HCT116 (cell line): ENCODE measurements around the gene MCF2L2. TPM values are rescaled to one million over a fixed set of nuclear protein-coding genes. Genes with fewer than 3 reads are reported as not detected.

Experiments used
- ATAC-seq: fragments of 200-7000 bp; cut with Tn5 transposase; 2 replicates; pipeline ENCODE4 v1.9.1; 2020; ENCODE audit warnings: mild to moderate bottlenecking, moderate library complexity
- BruUV-seq: library from RNA; stranded (reverse); fragments of 400-500 nt; replicated peaks from 2 replicates; lab custom pipeline; 2021; lab: Mats Ljungman, UMichigan
- CTCF ChIA-PET: fragments of 300-600 bp; sonication (Branson Sonifier 250); formaldehyde crosslinking; loops from one replicate; lab custom pipeline; 2021; ENCODE audit warnings: antibody characterized with exemption; lab: Charles Lee
- POLR2A ChIA-PET: fragments of 300-600, 350-600 bp; sonication (Branson Sonifier 250); formaldehyde crosslinking; loops from one replicate; lab custom pipeline; 2021; ENCODE audit warnings: antibody characterized with exemption; lab: Charles Lee
- RAD21 ChIA-PET, 2 experiments: fragments of 300-600 bp; sonication (Branson Sonifier 250); formaldehyde crosslinking; loops; one replicate each; lab custom pipeline; 2023; ENCODE audit warnings: low total read pairs in 2 of 2; ENCODE audit not compliant: uncharacterized antibody in 2 of 2, unreplicated experiment in 2 of 2, low non-redundant PET in 1 of 2; lab: Charles Lee
- DNase-seq: peaks from one replicate; pipeline ENCODE4 v3.0.0-alpha.2; 2010; ENCODE audit warnings: low read depth, low spot score
- H2AFZ ChIP-seq: fragments of 200-600 bp; shearing (Covaris generic), sonication (generic); 2 replicates; pipeline ENCODE4 v1.6.1; 2017; ENCODE audit warnings: low read depth, mixed run types, mixed read lengths, antibody characterized with exemption, low read length; ENCODE audit not compliant: poor library complexity, severe bottlenecking
- H3K27ac ChIP-seq: 2 replicates; pipeline ENCODE4 v1.5.1; 2012; ENCODE audit warnings: low read depth, low read length
- H3K27me3 ChIP-seq: fragments of 200-600 bp; sonication (generic); 2 replicates; pipeline ENCODE4 v1.6.1; 2016; ENCODE audit warnings: mixed run types, low read length, mixed read lengths; ENCODE audit not compliant: insufficient read depth
- H3K36me3 ChIP-seq, 2 experiments: fragments of 200-500 bp in 1 of 2; fragments of 200-600 bp in 1 of 2; sonication (Bioruptor generic) in 1 of 2; sonication (generic) in 1 of 2; 2 replicates each; pipeline versions ENCODE4 v1.5.1 to v1.6.1; 2014 to 2016; ENCODE audit warnings: low read length in 2 of 2, inconsistent platforms in 1 of 2, mixed read lengths in 1 of 2, mixed run types in 1 of 2; ENCODE audit not compliant: insufficient read depth in 2 of 2, control insufficient read depth in 1 of 2
- H3K4me1 ChIP-seq, 2 experiments: fragments of 200-600 bp in 1 of 2; sonication (generic) in 1 of 2; 2 replicates each; pipeline versions ENCODE4 v1.5.1 to v1.6.1; 2012 to 2017; ENCODE audit warnings: low read length in 2 of 2, inconsistent platforms in 1 of 2, mild to moderate bottlenecking in 1 of 2, mixed read lengths in 1 of 2, mixed run types in 1 of 2, moderate library complexity in 1 of 2; ENCODE audit not compliant: insufficient read depth in 2 of 2, control insufficient read depth in 1 of 2
- H3K4me2 ChIP-seq: fragments of 200-600 bp; sonication (generic); 2 replicates; pipeline ENCODE4 v1.6.1; 2017; ENCODE audit warnings: mixed run types, low read length, mixed read lengths
- H3K4me3 ChIP-seq, 2 experiments: fragments of 200-600 bp in 1 of 2; sonication (generic) in 1 of 2; replicated peaks in 1 of 2; 2 replicates each; pipeline ENCODE4 v1.5.1; 2011 to 2016; ENCODE audit warnings: low read length in 2 of 2, control low read depth in 1 of 2, low read depth in 1 of 2, mild to moderate bottlenecking in 1 of 2, mixed read lengths in 1 of 2, mixed run types in 1 of 2
- H3K79me2 ChIP-seq: fragments of 200-600 bp; sonication (generic); 2 replicates; pipeline ENCODE4 v1.6.1; 2017; ENCODE audit warnings: mild to moderate bottlenecking, mixed run types, low read length, moderate library complexity, mixed read lengths; ENCODE audit not compliant: insufficient read depth
- H3K9ac ChIP-seq: fragments of 200-600 bp; sonication (generic); 2 replicates; pipeline ENCODE4 v1.6.1; 2016; ENCODE audit warnings: low read length, mixed read lengths
- H3K9me2 ChIP-seq: fragments of 200-600 bp; sonication (generic), shearing (Covaris generic); 2 replicates; pipeline ENCODE4 v1.6.1; 2017; ENCODE audit warnings: mixed run types, mild to moderate bottlenecking, moderate library complexity; ENCODE audit not compliant: insufficient read depth
- H3K9me3 ChIP-seq, 2 experiments: fragments of 200-500 bp in 1 of 2; fragments of 200-600 bp in 1 of 2; sonication (Bioruptor generic) in 1 of 2; sonication (generic) in 1 of 2; 2 replicates each; pipeline ENCODE4 v1.6.1; 2014 to 2017; ENCODE audit warnings: low read length in 2 of 2, mixed read lengths in 2 of 2, inconsistent platforms in 1 of 2, low read depth in 1 of 2, mild to moderate bottlenecking in 1 of 2, mixed run types in 1 of 2, moderate library complexity in 1 of 2; ENCODE audit not compliant: control insufficient read depth in 1 of 2, insufficient read depth in 1 of 2
- H4K20me1 ChIP-seq: fragments of 200-600 bp; sonication (generic), shearing (Covaris generic); 2 replicates; pipeline ENCODE4 v1.6.1; 2017; ENCODE audit warnings: mixed run types, mild to moderate bottlenecking, moderate library complexity; ENCODE audit not compliant: insufficient read depth
- EZH2 ChIP-seq: fragments of 200-600 bp; sonication (generic); IDR thresholded peaks from 2 replicates; pipeline ENCODE4 v1.6.1; 2017; ENCODE audit warnings: antibody characterized with exemption, mixed run types
- JUND ChIP-seq: IDR thresholded peaks from 2 replicates; pipeline ENCODE4 v1.6.1; 2012
- POLR2A ChIP-seq: IDR thresholded peaks from 2 replicates; pipeline ENCODE4 v1.7.0; 2011; ENCODE audit warnings: borderline replicate concordance; ENCODE audit not compliant: insufficient read depth, insufficient read length; ENCODE audit errors: extremely low read depth
- RAD21 ChIP-seq: IDR thresholded peaks from 2 replicates; pipeline ENCODE4 v1.6.1; 2012; ENCODE audit warnings: low read depth, mild to moderate bottlenecking
- REST ChIP-seq: IDR thresholded peaks from 2 replicates; pipeline ENCODE4 v1.6.1; 2012; ENCODE audit warnings: low read depth
- ZFX ChIP-seq: fragments of 450-650 bp; IDR thresholded peaks from 2 replicates; pipeline ENCODE4 v1.6.1; 2017
- intact Hi-C: fragments of 100-400 bp; cut with micrococcal nuclease; formaldehyde crosslinking; loops from 2 replicates; pipeline ENCODE4 v1.10.0; 2022
- total RNA-seq: library from RNA; stranded (reverse); gene quantifications from one replicate; pipeline ENCODE4 v1.2.1, GENCODE V29; 2021; ENCODE audit not compliant: unreplicated experiment
- TF ChIP-seq, protein P1 (sequence below): IDR thresholded peaks from 2 replicates; pipeline ENCODE4 v1.6.1; 2012
- TF ChIP-seq, protein P2 (sequence below), 3 experiments: fragments of 200-600 bp in 1 of 3; sonication (generic) in 1 of 3; IDR thresholded peaks in 2 of 3; conservative IDR thresholded peaks in 1 of 3; 2 replicates each; pipeline ENCODE4 v1.5.1; 2012 to 2017; ENCODE audit warnings: low read depth in 2 of 3, low read length in 2 of 3, antibody characterized with exemption in 1 of 3, borderline replicate concordance in 1 of 3, control low read depth in 1 of 3, mild to moderate bottlenecking in 1 of 3, mixed read lengths in 1 of 3, mixed run types in 1 of 3, moderate library complexity in 1 of 3; ENCODE audit not compliant: insufficient read depth in 1 of 3

Gene MCF2L2
- total RNA-seq, 1 experiment from 2014 or later: 1.5 TPM

- Histone ChIP-seq H3K4me3 (no peak overlapping the region), H3K9me3 (no peaks in the 10 kb centered on the region), H2AFZ (no peak overlapping the region), H3K27me3 (no peaks in the 10 kb centered on the region), H4K20me1 (no peaks in the 10 kb centered on the region), H3K4me1 (no peaks in the 10 kb centered on the region), H3K36me3 (no peaks in the 10 kb centered on the region), H3K4me2 (no peak overlapping the region), H3K27ac (no peak overlapping the region), H3K9me2 (no peaks in the 10 kb centered on the region), H3K79me2 (no peaks in the 10 kb centered on the region), H3K9ac (no peak overlapping the region)
- CTCF ChIA-PET: no interaction called here
- POLR2A ChIA-PET: no interaction called here
- TF ChIP-seq JUND: no peak
- no peak for TF ChIP-seq POLR2A
- no peak for TF ChIP-seq ZFX
- TF ChIP-seq, protein P1, sequence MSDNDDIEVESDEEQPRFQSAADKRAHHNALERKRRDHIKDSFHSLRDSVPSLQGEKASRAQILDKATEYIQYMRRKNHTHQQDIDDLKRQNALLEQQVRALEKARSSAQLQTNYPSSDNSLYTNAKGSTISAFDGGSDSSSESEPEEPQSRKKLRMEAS: no peak
- TF ChIP-seq REST: no peak
- TF ChIP-seq, protein P2, sequence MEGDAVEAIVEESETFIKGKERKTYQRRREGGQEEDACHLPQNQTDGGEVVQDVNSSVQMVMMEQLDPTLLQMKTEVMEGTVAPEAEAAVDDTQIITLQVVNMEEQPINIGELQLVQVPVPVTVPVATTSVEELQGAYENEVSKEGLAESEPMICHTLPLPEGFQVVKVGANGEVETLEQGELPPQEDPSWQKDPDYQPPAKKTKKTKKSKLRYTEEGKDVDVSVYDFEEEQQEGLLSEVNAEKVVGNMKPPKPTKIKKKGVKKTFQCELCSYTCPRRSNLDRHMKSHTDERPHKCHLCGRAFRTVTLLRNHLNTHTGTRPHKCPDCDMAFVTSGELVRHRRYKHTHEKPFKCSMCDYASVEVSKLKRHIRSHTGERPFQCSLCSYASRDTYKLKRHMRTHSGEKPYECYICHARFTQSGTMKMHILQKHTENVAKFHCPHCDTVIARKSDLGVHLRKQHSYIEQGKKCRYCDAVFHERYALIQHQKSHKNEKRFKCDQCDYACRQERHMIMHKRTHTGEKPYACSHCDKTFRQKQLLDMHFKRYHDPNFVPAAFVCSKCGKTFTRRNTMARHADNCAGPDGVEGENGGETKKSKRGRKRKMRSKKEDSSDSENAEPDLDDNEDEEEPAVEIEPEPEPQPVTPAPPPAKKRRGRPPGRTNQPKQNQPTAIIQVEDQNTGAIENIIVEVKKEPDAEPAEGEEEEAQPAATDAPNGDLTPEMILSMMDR (IDR thresholded peaks at IDR 0.05 in 2 of 3, conservative IDR thresholded peaks at IDR 0.05 in 1 of 3; ENCODE audit: borderline replicate concordance in 1 of 3, insufficient read depth in 1 of 3, low read depth in 2 of 3, low read length in 2 of 3): no peak
- TF ChIP-seq RAD21: no peak
- TF ChIP-seq EZH2: no peak
- no TSS peak for BruUV-seq
- RAD21 ChIA-PET: no interaction called here
- DNase-seq (no peak), ATAC-seq (no peak)
- intact Hi-C loops: no loop called here
Observed at GRCh38 chr3:183360971-183361624, 67.3 kb downstream of the MCF2L2 start.
